HG02610 (cell line): Measurements from ENCODE around the gene TNXB.
"Not testable (repeated sequence)": the region's sequence is repeated elsewhere in the genome, so short reads cannot be mapped to it uniquely, and the experiment has no call there.

ENCODE experiments used
- ATAC-seq: cut with Tn5 transposase; IDR thresholded peaks from one replicate; pipeline ENCODE4 v1.9.1; 2021; ENCODE audit warnings: mild to moderate bottlenecking, moderate library complexity; ENCODE audit not compliant: unreplicated experiment

The TNXB gene

DNA sequence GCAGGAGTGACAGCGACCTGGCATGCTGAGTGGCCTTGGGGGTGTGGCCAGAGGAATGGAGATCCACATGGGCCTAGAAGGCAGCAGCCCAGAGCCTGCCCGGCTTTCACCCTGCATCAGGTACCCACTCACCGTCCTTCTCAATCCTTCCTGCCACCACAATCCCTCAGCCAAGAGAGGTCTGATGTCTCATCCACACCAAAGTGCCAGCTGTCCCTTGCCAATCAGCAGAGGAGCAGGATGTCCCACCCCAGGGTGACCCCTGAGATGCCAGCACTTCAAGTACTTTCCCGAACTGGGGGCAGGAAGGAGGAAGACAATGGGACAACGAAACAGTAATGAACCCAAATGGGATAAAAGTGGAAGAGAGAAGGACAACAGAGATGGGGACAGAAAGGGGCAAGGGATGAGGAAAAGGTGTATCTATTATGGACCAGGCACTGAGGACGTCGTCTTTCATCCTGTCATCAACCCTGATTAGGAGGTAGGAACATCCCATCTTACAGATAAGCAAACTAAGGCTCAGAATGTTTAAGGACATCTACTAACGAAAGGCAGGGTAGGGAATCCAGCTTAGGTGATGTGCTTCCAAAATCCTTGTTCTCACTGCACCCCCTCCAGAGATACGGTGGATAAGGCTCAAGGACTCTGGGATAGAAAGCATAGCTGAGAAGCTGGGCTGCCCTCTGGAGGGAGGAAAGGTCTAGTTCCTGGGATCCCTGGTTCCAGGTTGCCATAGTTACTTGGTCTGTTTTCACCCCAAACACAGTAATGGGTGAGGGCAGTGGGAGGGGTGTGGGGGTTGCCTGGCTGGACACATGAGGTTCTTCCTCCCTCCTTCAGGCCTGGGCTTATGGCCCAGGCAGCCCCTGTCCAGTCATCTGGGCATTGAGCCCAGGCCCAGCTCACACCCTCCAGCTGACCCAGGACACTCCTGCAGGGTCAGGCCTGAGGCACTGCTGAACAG lies 4.5 kb upstream of the TNXB start:
- ATAC-seq = no peak

DNA sequence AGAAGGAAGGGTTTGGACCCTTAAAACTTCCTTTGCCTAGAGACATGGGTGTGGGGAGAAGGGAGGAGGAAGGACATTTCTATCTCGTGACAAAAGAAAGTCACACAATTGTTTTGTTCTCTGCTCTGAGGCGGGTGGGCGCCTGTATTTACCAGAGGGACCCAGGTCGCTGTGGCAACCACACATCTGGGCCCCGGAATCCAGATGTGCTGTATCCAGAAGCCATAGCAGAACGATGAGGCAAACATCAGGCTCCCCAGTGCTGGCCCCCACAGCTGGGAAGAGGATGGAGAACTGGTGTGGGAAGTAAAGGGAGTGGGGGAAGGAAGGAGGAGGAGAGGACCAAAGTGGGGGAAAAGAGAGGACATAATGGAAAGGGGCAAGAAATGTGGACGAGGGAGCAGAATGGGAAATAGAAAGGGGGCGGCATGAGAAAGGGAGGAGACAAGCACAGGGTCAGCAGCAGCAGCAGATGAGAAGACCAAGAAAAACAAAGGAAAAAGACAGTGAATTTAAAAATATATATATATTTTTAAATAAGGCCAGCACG lies 3.4 kb upstream of the TNXB start:
- no peak for ATAC-seq

DNA sequence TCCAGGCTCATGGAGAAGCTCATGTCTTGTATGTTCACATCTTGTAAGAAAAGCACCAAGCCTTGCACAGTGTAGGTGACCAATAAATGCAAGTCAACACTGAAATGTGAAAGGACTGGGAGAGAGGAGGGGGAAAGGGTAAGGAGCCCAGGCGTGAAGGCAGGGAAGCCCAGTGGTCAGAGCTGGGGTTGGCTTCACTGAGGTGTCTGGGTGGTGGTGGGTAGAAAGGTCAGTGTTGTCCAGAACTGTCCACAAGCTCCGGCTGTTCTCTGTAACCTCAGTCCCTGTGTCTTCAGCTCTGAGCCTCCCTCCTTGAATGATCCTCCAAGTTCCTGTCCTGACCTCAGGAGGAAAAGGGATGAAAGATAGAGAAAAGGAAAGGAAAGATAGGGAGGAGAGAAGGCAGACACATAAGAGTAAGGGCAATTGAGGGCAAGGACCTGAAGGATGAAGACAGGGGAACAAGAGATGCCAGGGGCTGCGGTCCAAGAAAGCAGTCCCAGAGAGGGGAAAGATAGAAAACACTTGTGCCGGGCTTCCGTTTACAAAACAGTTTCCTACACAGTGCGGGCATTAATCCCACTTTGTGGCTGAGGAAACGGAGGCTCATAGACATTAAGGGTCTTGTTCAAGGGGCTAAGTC lies 2.4 kb upstream of the TNXB start:
- no peak for ATAC-seq

DNA sequence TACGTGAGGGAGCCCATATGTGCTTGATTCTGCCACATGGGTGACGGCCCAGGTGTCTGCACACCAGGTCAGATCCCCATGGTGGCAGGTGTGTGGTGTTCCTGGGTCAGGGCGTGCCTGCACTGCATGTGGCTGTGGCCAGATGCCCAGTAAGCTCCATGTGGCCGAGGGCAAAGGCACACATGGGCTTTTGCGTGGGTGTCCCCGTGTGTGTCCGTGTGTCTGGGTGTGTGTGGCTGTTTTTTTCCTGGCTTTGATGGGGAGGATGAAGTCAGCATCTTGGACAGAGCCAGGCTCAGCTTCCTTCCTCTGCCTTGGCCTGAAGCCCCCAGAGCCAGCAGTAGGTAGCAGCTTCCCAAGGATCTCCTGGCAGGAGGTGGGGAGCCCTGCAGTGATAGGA lies 1.5 kb upstream of the TNXB start:
- ATAC-seq = no peak

DNA sequence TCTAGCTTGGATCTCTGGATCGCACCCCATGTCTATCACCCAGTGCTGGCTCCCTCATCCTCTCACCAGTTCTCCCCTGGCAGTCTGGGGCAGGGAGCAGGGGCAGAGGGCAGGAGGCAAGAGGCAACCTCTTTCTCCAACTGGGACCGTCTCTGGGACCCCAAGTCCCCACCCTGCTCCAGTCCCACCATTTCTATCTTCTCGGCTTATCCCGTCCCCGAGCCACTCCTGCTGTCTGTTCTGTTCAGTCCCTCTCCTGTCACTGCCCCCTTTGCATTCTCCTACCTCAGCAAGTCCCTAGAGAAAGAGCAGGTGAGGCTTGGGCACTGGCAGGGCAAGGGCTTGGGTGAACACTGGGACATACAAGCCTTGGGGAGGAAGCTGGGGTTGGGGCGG lies 625 bp upstream of the TNXB start:
- ATAC-seq = no peak

DNA sequence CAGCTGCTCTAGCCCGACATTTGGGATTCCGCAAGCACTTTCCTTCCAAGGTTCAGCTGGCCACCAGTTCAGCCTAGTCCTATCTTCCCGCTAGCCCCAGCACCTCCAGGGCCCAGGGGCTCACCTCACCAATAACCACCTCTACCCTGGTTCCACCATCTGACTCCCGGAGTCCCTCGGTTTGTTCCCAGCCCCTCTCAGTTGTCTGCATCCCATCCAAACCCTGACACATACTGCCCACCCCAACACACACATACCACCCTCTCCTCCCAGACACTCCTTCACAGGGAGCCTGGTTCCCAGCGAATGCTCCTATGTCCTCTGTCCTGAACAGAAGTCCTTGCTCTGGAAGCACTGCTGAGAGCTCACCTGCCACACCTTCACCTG lies 418 bp downstream of the TNXB start:
- no peak for ATAC-seq

DNA sequence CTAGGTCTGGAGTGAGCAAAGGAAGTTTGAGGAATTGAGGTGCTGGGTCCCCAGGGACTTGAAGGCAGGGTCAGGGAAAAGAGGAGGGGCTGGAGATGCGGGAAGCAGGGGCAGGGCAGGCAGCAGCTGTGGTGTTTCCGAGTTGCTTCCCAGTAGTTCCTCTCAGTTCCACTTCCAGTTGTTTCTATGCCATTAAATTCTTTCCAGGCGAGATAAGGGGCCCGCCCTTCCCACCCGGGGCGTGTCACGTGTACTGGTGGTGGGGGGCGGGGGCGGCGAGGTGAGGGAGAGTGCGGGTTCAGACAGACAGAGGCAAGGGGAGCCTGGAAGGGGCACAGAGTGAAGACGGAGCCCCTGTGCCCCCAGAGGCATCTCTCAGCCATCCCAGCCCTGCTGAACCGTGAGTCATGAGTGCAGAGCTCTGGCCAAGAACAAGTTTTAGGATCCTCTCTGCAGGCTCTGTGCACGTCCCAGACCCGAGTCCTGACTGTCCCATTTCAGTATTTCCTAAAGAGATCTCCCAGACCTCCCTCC lies 977 bp downstream of the TNXB start:
- no peak for ATAC-seq

DNA sequence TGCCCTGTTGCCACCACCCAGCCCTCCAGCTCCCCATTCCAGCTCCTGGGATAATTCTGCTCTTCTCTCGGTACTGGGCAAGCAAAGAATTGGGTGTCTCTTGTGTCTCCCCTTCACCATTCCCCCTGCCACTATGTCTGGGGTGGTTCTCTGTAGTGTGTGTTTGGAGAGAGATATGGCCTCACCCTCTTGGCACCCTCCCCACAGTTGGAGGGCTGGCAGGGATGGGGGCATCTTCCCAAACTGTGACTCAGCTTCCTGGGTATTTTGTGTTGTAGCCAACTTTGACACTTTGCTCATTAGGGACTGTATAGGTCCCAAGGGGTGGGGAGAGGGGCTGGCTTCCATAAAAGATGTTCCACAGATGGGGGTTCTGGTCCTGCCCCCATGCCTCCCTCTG lies 1.7 kb downstream of the TNXB start:
- no peak for ATAC-seq

DNA sequence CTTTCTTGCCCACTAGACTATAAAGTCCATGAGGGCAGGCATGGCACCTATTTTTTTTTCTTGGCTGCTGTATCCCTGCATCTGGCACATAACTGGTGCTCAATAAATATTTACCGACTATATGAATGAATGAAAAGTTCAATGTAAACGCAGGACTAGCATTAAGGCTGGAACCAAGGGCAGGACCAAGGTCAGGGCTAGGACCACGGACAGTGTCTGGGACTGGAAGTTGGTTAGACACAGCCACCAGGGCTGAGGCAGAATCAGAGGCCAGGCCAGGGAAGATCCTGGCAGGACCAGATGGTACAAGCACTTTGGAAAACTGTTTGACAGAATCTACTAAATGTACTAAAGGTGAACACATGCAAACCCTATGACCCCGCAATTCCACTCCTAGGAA lies 3.7 kb downstream of the TNXB start:
- no peak for ATAC-seq

DNA sequence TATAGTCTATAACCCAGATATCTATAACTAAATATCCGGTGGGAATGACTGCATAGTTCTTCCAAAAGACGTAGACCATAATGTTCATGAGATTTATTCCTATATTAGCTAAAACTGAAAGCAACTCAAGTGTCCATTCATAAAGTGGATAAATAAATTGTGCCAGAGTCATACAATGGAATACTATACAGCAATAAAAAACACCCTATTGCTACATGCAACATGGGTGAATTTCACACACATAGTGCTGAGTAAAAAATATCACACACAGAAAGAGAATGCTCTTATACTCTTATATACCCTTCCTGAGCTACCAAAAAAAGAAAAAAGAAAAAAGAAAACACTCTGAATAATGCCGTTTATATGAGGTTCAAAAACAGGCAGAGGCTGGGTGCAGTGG lies 6.9 kb downstream of the TNXB start:
- ATAC-seq = no peak

DNA sequence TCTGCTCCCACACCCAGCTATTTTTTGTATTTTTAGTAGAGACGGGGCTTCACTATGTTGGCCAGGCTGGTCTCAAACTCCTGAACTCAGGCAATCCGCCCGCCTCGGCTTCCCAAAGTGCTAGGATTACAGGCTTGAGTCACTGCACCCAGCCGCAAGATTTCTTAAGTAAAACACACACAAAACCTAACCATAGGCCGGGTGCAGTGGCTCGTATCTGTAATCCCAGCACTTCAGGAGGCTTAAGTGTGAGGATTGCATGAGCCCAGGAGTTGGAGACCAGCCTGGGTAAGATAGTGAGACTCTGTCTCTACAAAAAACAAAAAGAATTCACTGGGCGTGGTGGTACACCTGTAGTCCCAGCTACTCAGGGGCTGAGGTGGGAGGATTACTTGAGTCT lies 8.9 kb downstream of the TNXB start:
- not testable (repeated sequence) for ATAC-seq

DNA sequence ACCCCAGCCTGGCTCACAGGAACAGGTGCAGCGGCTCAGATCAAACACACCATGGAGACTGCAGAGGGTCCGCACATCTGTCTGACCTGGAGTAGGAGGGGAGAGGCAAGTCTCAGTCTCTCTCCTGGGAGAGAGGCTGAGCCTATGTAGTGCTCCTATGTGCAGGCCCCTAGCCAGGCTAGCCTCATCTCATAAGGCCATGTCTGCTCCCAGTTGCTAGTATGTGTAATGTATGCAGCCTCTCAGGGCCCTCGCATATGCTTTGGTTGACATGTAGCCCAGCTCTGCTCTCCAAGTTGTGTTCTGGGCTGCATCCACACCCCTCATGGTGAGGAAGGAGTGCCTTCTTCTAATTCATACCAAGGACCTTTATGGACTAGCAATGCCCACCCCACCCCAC lies 11.8 kb downstream of the TNXB start:
- ATAC-seq = no peak

DNA sequence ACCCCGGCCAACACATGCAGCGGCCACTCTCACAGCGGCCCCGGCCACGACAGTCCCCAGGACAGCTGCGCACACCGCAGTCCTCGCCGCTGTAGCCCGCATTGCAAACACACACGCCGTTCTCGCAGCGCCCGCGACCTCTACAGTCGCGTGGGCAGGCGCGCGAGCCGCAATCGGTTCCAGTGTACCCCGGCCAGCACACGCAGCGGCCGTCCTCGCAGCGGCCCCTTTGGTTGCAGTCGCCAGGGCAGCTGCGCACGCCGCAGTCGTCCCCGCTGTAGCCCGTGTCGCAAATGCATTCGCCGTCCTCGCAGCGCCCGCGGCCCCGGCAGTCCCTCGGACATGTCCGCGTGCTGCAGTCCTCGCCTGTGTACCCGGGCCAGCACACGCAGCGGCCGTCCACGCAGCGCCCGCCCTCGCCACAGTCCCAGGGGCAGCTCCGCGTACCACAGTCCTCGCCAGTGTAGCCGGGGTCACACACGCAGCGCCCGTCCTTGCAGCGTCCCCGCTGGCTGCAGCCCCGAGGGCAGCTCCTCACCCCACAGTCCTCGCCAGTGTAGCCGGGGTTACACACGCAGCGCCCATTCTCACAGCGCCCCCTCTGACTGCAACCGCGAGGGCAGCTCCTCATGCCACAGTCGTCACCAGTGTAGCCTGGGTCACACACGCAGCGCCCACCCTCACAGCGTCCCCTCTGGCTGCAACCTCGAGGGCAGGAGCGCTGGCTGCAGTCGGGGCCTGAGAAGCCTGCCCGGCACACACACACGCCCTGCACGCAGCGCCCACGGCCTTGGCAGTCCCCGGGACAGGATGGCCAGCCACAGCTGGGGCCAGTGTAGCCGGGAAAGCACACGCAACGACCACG lies 12.5 kb downstream of the TNXB start:
- no peak for ATAC-seq

DNA sequence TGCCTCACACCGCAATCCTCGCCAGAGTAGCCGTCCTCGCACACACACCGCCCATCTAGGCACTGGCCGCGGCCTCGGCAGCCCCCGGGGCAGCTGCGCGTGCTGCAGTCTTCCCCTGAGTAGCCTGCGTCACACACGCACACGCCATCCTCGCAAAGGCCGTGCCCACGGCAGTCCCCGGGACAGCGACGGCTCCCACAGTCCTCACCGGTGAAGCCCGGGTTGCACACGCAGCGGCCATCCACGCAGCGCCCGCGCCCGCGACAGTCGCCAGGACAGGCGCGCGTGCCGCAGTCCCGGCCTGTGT lies 13.1 kb downstream of the TNXB start:
- no peak for ATAC-seq

DNA sequence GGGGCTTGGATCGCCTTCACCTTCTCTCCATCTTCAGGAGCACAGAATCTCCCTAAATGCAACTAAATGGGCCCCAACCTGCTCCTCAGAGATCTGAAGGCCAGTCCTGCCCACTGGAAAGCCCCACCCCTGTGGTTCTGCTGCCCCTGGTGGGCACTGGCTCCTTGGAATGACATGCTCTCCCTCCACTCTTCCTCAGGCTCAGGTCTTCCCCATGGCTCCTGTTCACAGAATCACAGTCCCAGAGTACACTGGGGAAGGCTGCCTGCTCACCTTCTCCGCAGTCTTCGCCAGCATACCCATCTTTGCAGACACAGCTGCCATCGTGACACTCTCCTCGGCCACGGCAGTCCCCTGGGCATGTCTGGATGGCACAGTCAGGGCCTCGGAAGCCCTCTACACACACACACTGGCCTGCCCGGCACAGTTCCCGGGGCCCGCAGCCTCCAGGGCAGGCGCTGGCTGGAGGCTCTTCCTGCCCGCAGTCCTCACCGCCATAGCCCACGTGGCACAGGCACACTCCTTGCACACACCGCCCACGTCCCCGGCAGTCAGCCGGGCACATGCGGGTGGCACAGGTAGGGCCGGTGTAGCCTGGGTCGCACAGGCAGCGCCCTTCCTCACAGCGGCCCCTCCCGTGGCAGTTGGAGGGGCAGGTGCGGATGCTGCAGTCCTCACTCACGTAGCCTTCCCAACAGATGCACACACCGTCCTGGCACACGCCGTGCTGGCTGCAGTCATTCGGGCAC lies 13.6 kb downstream of the TNXB start:
- ATAC-seq = no peak

DNA sequence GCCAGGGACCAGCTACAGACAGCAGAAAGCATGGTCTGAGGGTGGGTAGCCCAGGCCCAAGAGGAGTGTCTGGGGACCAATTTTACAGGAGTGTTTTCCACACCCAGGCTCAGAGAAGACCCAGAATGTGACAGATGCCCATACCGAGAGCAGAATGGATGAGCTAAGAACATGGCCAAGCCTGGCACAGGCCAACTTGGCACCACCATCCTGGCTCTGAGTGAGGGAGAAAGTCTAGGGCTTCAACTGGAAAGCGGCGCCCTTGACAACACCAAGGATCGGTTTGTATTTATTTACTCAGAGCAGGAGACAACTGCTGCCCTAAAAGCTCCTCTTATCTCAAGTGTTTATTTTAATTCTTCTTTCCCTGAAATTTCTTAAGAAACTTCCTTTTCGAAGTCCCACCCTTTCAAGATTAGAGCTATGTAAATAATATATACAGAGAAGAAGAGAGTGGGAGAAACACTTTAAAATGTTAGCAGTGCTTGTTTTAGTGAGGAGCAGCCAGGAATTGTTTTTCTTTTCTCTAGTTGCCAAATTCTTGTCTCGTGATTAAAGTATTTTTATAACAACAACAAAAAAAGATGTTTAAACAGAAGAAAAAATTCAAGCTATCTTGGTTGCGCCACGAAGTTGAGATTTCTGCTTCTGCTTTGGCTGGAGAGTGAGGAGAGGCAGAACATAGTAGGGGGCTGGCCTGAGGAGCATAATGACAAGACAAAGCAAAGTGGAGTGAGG lies 16.2 kb downstream of the TNXB start:
- no peak for ATAC-seq

DNA sequence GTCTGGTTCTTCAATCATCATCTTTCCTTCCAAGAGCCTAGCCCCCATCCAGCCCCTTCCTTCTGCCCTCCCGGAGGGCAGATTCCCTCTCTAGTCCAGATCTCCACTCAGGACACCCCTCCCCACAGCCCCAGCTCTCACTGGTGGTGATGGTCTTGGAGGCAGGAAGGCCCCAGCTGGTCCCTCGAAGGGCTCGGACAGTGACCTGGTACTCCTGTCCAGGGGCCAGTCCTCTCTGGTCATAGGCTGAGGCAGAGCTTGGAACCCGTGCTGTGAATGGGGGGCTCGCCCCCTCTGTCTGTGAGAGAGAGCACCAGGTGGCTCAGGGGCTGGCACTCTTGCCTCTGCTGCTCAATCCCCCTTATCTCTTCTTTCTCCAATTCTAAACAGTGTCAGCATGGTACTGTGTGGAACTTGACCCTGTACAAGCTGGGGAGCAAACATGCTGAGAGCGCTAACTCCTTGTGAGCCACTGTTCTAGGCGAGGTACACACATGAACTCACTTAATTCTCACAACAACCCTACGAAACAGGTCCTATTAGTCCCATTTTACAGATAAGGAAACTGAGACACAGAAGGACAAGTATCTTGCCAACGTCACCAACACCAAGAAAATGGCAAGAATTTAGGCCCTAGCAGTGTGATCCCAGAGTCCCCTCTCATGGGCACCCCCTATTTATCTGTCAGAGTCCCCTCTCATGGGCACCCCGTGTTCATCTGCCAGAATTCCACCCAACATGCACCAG lies 19.9 kb downstream of the TNXB start:
- ATAC-seq = no peak

DNA sequence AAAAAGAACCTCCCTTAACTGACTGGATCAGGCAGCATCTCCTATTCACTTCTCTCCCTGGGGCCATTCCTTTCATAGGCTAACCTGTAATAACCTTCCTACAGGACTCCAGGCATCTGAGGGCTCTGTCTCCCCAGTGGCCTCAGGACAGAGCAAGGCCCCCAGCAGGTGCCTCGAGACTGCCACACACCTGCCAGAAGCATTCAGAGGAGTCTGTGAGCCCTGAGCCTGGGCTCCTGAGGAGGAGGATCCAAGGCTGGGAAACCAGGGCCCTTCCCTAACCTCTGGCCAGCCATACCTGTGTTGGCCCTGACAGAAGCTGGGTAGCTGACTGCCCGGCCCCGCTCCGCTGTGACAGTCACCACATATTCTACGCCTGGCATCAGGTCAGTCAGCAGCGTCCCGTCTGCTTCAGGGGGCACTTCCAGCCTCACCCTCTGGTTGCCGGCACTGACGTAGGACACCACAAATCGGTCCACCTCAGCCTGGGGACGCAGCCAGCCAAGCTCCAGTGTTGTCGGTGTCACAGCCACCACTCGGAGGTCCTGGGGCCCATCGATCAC lies 20.6 kb downstream of the TNXB start:
- no peak for ATAC-seq
